GM23248 (cell line): Measurements from ENCODE around the gene AKNA. TPM values are rescaled to one million over a fixed set of nuclear protein-coding genes. Genes with fewer than 3 reads are reported as not detected.

ENCODE experiments used
- DNase-seq: peaks from one replicate; pipeline ENCODE4 v3.0.0-alpha.2; 2015
- H2AFZ ChIP-seq: fragments of 200-600 bp; sonication (generic); 2 replicates; pipeline ENCODE4 v1.6.1; 2016; ENCODE audit warnings: antibody characterized with exemption
- H3F3A ChIP-seq: fragments of 200-600 bp; sonication (generic); 2 replicates; pipeline ENCODE4 v1.6.1; 2016; ENCODE audit warnings: mild to moderate bottlenecking, antibody characterized with exemption, mixed run types; ENCODE audit not compliant: insufficient read depth
- H3K27ac ChIP-seq: fragments of 200-600 bp; sonication (generic); 2 replicates; pipeline ENCODE4 v1.5.1; 2016; ENCODE audit warnings: mild to moderate bottlenecking
- H3K27me3 ChIP-seq: fragments of 200-600 bp; sonication (generic); replicated peaks from 2 replicates; pipeline ENCODE4 v1.6.1; 2016; ENCODE audit warnings: mild to moderate bottlenecking; ENCODE audit not compliant: insufficient read depth
- H3K36me3 ChIP-seq: fragments of 200-600 bp; sonication (generic); 2 replicates; pipeline ENCODE4 v1.6.1; 2016; ENCODE audit warnings: low read depth, mild to moderate bottlenecking
- H3K4me1 ChIP-seq: fragments of 200-600 bp; sonication (generic); 2 replicates; pipeline ENCODE4 v1.6.1; 2016; ENCODE audit warnings: mild to moderate bottlenecking; ENCODE audit not compliant: insufficient read depth
- H3K4me2 ChIP-seq: fragments of 200-600 bp; sonication (generic); one replicate; pipeline ENCODE4 v1.6.1; 2016; ENCODE audit warnings: mild to moderate bottlenecking; ENCODE audit not compliant: unreplicated experiment
- H3K4me3 ChIP-seq: fragments of 200-600 bp; sonication (generic); 2 replicates; pipeline ENCODE4 v1.5.1; 2016; ENCODE audit warnings: mild to moderate bottlenecking
- H3K79me2 ChIP-seq: fragments of 200-600 bp; sonication (generic); 2 replicates; pipeline ENCODE4 v1.6.1; 2016; ENCODE audit warnings: mild to moderate bottlenecking; ENCODE audit not compliant: insufficient read depth
- H3K9ac ChIP-seq: fragments of 200-600 bp; sonication (generic); 2 replicates; pipeline ENCODE4 v1.6.1; 2016; ENCODE audit warnings: mild to moderate bottlenecking
- H3K9me2 ChIP-seq: fragments of 200-600 bp; sonication (generic); 2 replicates; pipeline ENCODE4 v1.6.1; 2016; ENCODE audit warnings: mixed run types, mild to moderate bottlenecking, moderate library complexity; ENCODE audit not compliant: insufficient read depth
- H3K9me3 ChIP-seq: fragments of 200-600 bp; sonication (generic); one replicate; pipeline ENCODE4 v1.6.1; 2017; ENCODE audit warnings: low read depth
- H4K20me1 ChIP-seq: fragments of 200-600 bp; sonication (generic); 2 replicates; pipeline ENCODE4 v1.6.0; 2016; ENCODE audit not compliant: insufficient read depth
- EZH2 ChIP-seq: fragments of 200-600 bp; sonication (generic); IDR thresholded peaks from 2 replicates; pipeline ENCODE4 v1.6.1; 2018; ENCODE audit warnings: antibody characterized with exemption, mild to moderate bottlenecking; ENCODE audit not compliant: insufficient read depth, poor library complexity, severe bottlenecking
- EZH2phosphoT487 ChIP-seq: fragments of 200-600 bp; sonication (generic); IDR thresholded peaks from 2 replicates; pipeline ENCODE4 v1.6.1; 2018; ENCODE audit warnings: antibody characterized with exemption, moderate library complexity, mild to moderate bottlenecking, low read depth; ENCODE audit not compliant: insufficient read depth
- WGBS, 2 experiments: methylation state at CpG; one replicate each; pipeline ENCODE4 v1.1.6; 2015 to 2017; ENCODE audit warnings: low lambda C conversion rate in 2 of 2, low coverage in 1 of 2; ENCODE audit errors: missing lambda C conversion rate in 2 of 2; 5-methylcytosine and 5-hydroxymethylcytosine counted together
- in situ Hi-C: fragments of 300-500 bp; cut with MboI; formaldehyde crosslinking; loops from 2 replicates; pipeline ENCODE4 v1.15.0; 2020
- polyA plus RNA-seq: library from polyadenylated mRNA; unstranded; fragments of >200 nt; fragmentation: Nextera tagmentation; extraction: Ambion mirVana; gene quantifications from 2 replicates; pipeline ENCODE4 v1.2.1, GENCODE V29; 2016
- total RNA-seq: library from RNA; depleted of rRNA; stranded (reverse); fragments of >200 nt; shearing (Covaris generic); gene quantifications from 2 replicates; pipeline ENCODE4 v1.2.3, GENCODE V29; 2014

Gene AKNA
- total and polyA plus RNA-seq, 2 experiments from 2014 or later = 1.8 to 6.6 TPM

- no peak for TF ChIP-seq EZH2
- no peak for TF ChIP-seq EZH2phosphoT487
- no peaks in the 10 kb centered on the region for H3K9me3 ChIP-seq
Observed at GRCh38 chr9:114291886-114292590, 95.7 kb downstream of the AKNA start.

GRCh38 chr9:114291064-114291474, 96.7 kb downstream of the AKNA start:
- 17 to 18% methylated on average over 12 of the region's 12 CpGs for WGBS, 2 experiments
- TF ChIP-seq EZH2phosphoT487 (no peak), EZH2 (no peak)
- Histone ChIP-seq H3K9me3 (no peaks in the 10 kb centered on the region), H3K79me2 (no peaks in the 10 kb centered on the region), H3K4me3 (no peak overlapping the region), H3K9me2 (no peaks in the 10 kb centered on the region), H3K9ac (no peak overlapping the region), H4K20me1 (no peaks in the 10 kb centered on the region), H3K27me3 (no peaks in the 10 kb centered on the region), H3F3A (no peaks in the 10 kb centered on the region), H3K36me3 (peaks cover 26% of the 10 kb centered on the region), H3K4me1 (peaks cover under 1% of the 10 kb centered on the region; the same call in 1 of the 2 replicates), H3K27ac (no peak overlapping the region), H3K4me2 (no peak overlapping the region), H2AFZ (no peak overlapping the region)
- DNase-seq = peak; percentile 65
- in situ Hi-C loops = no loop called here

More at GRCh38 chr9:114291886-114292590, 95.7 kb downstream of the AKNA start:
- H3F3A ChIP-seq = no peaks in the 10 kb centered on the region
- in situ Hi-C loops = no loop called here
- no peaks in the 10 kb centered on the region for H4K20me1 ChIP-seq
- no peak overlapping the region for H3K4me3 ChIP-seq
- no peaks in the 10 kb centered on the region for H3K79me2 ChIP-seq
- H3K27ac ChIP-seq = no peak overlapping the region
- no peak overlapping the region for H2AFZ ChIP-seq
- peaks cover 33% of the 10 kb centered on the region for H3K36me3 ChIP-seq
- no peaks in the 10 kb centered on the region for H3K27me3 ChIP-seq
- H3K9me2 ChIP-seq = no peaks in the 10 kb centered on the region
- no peak overlapping the region for H3K9ac ChIP-seq
- DNase-seq = no peak
- H3K4me2 ChIP-seq = no peak overlapping the region
- WGBS, 2 experiments = 85% methylated on average over 11 of the region's 11 CpGs
- no peaks in the 10 kb centered on the region for H3K4me1 ChIP-seq

GRCh38 chr9:114290561-114290986, 97.2 kb downstream of the AKNA start:
- Histone ChIP-seq H3K4me1 (peaks cover 6% of the 10 kb centered on the region), H2AFZ (no peak overlapping the region), H3K9ac (no peak overlapping the region), H3K4me2 (no peak overlapping the region), H3K4me3 (no peak overlapping the region), H3K79me2 (no peaks in the 10 kb centered on the region), H4K20me1 (no peaks in the 10 kb centered on the region), H3K27me3 (no peaks in the 10 kb centered on the region), H3F3A (no peaks in the 10 kb centered on the region), H3K27ac (no peak overlapping the region), H3K9me2 (no peaks in the 10 kb centered on the region), H3K36me3 (peaks cover 22% of the 10 kb centered on the region), H3K9me3 (no peaks in the 10 kb centered on the region)
- 61 to 64% methylated on average over 7 of the region's 7 CpGs for WGBS, 2 experiments
- in situ Hi-C loops = no loop called here
- DNase-seq = no peak
- TF ChIP-seq EZH2 (no peak), EZH2phosphoT487 (no peak)

GRCh38 chr9:114289571-114290481, 98.0 kb downstream of the AKNA start:
- H3K9me2 ChIP-seq = no peaks in the 10 kb centered on the region
- no peak overlapping the region for H2AFZ ChIP-seq
- H3F3A ChIP-seq = 0 out of 2 replicates have a peak, but pooled peaks cover 4% of the 10 kb centered on the region
- in situ Hi-C loops = loop anchor here (10.0 kb wide), 1 partner anchor 185 kb away; no protein-coding TSS in a partner anchor
- no peak overlapping the region for H3K4me3 ChIP-seq
- TF ChIP-seq EZH2phosphoT487 (no peak), EZH2 (no peak)
- no peaks in the 10 kb centered on the region for H4K20me1 ChIP-seq
- H3K79me2 ChIP-seq = no peaks in the 10 kb centered on the region
- H3K36me3 ChIP-seq = peaks cover 15% of the 10 kb centered on the region
- H3K4me2 ChIP-seq = no peak overlapping the region
- H3K27ac ChIP-seq = no peak overlapping the region
- H3K9me3 ChIP-seq = no peaks in the 10 kb centered on the region
- H3K4me1 ChIP-seq = peaks cover 11% of the 10 kb centered on the region
- 90 to 96% methylated on average over 8 to 13 of the region's 13 CpGs for WGBS, 2 experiments
- DNase-seq = no peak
- H3K9ac ChIP-seq = no peak overlapping the region
- no peaks in the 10 kb centered on the region for H3K27me3 ChIP-seq
